Raji (cell line): Measurements from ENCODE around the gene SCPEP1.

Experiments
- POLR2A ChIP-seq: IDR thresholded peaks from 2 replicates; pipeline ENCODE4 v1.6.1; 2011; ENCODE audit warnings: low read depth, low read length, control low read depth; ENCODE audit not compliant: insufficient read depth

Gene SCPEP1

DNA sequence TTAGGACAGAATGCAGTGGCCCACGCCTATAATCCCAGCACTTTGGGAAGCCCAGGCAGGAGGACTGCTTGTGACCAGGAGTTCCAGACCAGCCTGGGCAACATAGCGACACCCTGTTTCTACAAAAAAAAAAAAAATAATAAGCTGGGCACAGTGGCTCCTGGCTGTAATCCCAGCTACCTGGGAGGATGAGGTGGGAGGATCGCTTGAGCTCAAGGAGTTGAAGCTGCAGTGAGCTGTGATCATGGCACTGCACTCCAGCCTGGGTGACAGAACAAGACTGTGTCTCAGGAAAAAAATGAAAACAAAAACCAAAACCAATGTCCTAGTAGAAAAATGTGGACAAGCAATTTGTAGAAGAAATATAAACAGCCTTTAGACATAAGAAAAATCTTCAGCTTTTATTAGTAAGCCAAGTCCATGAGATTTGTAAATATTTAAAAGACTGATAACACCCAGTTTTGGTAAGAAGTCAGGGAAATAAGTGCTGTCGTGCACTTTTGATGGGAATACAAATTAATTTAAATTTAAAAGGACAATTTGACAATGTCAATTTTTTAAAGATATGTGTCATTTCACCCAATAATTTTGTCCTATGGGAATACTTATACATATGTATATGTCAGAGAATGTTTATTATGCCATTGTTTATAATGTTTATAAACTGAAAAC lies 11.1 kb downstream of the SCPEP1 start:
- TF ChIP-seq POLR2A = no peak

DNA sequence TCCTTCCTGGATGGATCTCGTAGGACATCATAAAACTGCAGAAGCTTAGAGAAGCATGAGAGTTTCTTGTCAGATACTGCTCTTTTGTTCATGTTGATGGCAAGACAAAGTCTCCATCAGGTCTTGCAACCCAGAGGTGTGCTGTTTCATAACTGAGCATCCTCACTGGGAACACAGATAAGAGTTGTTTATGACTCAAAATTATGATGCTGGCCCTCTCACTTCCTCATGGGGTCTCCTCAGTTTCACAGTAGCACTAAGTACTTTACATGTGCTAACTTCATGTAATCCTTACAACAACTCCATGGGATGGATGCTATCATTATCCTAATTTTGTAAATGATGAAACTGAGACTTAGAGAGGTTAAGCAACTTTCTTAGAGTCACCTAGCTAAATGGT lies 14.4 kb downstream of the SCPEP1 start:
- TF ChIP-seq POLR2A = no peak

DNA sequence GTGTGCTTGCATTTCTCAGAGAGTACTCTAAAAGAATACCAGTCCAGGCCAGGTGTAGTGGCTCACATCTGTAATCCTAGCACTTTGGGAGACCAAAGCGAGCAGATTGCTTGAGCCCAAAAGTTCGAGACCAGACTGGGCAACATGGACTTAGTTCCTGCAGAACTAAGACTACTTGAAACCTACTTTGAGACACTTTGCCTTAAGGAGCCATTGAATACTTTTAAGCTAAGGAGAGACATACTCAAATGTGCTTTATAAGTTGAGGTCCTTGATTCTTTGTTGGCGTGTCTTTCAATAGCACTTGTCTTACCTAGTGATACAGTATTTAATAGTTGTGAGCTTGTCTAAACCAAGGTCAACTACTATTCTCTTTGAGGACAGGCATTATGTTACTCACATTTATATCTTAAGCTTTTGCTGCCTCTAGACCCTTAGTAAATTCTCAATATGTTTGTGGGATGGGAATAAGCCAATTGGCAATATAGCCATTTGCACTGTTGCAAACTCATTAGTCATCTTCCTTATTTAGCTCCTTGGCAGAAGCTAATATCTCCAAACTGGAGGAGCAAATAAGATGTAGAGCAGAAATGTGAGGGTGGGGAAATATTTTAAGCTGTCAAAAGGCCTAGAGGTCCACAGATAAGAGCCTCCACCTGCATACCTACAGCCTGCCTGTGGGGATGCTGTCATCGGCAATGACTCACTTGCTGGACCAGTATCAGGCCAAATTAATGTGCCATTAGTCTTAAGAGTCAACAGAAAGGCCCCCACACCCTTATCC lies 16.3 kb downstream of the SCPEP1 start:
- no peak for TF ChIP-seq POLR2A

DNA sequence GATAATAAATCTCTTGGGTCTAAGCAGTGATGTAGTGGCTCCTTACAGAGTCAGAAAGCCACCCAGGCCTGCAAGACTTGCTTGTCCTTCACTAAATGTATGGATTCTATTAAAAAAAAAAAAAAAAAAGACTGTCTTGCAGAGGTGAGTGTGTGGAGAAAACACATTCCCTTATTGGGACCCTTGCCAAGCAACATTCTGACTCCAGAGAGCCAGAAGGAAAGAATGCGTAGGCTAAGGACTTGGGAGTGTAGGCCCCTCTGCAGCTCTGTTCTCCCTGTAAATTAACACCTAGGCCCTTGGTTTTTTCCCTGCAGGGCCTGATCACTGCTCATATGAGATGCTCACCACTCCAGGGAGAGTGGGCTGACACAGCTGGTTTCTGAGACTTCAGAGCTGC lies 17.8 kb downstream of the SCPEP1 start:
- no peak for TF ChIP-seq POLR2A

DNA sequence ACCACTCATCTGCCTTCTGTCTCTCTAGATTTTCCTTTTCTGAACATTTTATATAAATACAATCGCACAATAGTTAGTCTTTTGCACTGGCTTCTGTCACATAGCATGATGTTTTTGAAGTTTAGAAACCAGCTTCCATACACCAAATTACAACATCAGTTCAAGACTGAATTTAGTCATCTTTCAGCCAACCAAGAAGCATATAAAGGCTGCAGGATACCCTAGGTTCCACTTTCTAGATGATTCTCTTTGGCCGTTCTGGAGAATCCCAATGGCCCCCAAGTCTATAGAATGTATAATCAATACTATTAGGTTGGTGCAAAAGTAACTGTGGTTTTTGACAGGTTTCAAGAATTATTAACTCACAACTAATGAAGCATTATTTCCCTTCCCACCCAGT lies 19.4 kb downstream of the SCPEP1 start:
- no peak for TF ChIP-seq POLR2A

DNA sequence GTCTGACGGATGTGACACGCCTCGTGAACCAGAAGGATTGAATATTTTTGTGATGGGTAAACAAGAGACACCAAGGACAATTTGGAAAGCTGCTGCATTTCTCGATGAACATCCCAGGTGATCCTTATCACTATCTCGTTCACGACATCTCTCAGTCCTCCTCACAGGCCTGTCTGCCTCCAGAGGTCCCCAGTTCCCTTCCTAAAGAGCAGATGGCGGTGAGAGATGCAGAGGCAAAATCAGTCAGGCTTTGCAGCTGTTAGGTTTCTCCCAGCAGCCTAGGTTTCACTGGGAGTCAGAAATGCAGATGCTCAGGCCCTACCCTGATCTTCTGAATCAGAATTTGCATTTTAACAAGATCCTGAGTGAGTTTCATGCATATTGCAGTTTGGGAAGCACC lies 23.6 kb downstream of the SCPEP1 start:
- no peak for TF ChIP-seq POLR2A

DNA sequence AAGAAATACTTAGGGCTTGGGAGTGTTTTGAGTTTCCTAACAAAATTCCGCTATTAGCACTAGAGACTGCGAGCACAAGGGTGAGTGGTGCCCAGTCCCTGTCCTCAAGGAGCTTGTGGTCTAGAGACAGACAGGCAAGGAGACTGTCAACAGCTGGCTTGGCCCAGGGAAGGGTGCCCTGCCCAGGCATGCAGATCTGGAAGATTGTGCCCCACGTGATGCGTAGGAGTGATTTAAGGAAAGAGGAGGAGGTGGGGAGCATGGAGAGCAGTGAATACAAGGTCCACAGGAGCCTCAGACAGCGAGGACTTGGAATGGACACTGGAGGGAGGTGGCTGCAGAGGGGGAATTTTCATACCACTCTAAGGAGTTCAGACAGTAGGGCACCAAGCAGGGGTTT lies 25.0 kb downstream of the SCPEP1 start:
- no peak for TF ChIP-seq POLR2A

DNA sequence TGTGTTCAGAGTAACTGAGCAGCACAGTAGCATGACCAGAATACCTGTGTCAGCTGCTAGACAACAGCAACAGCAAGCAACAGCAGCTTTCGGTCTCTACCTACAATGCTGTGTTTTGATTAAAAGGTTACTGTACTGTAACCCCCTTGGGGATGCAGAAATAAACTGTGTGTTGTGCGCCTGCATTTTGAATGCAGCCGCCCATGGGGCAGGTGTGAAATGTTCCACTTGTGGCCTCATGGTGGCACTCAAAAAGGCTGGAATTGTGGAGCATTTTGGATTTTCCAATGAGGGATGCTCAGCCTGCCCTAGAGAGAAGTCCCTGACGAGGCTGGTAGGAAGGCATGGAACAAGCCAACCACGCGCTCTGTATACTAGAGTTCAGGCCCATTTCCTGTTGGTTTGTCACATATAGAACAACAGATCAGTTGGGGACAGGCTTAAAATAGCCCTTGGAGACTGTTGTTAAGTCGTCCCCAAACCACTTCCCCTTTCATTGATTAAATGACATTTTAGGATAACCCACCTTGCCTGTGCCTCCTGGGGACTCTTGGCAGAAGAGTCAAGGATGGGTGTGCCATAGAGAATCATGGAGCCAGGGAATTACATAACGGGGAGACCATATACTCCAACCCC lies 27.1 kb downstream of the SCPEP1 start:
- peak; percentile 42; the same call in 1 of the 2 replicates for TF ChIP-seq POLR2A

DNA sequence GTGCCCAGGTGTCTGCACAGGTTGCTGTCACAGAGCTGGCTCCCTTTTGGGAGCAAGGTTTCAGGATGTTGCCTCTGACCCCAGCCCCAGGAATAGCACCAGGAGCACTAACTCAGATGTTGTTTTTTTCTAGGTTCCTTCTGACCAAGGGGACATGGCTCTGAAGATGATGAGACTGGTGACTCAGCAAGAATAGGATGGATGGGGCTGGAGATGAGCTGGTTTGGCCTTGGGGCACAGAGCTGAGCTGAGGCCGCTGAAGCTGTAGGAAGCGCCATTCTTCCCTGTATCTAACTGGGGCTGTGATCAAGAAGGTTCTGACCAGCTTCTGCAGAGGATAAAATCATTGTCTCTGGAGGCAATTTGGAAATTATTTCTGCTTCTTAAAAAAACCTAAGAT lies 28.1 kb downstream of the SCPEP1 start:
- no peak for TF ChIP-seq POLR2A

DNA sequence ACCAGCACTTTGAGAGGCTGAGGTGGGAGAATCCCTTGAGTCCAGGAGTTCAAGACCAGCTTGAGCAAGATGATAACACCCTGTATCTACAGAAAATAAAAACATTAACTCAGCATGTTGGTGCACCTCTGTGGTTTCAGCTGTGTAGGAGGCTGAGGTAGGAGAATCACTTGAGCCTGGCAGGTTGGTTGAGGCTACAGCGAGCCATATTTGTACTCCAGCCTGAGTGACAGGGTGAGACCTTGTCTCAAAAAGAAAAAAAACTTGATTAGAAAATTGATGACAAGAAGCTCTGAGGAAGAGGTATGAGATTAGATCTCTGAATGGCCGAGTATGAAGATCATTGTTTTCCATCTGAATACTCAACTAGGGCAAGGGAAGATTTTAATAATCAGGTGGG lies 31.0 kb downstream of the SCPEP1 start:
- TF ChIP-seq POLR2A = no peak

DNA sequence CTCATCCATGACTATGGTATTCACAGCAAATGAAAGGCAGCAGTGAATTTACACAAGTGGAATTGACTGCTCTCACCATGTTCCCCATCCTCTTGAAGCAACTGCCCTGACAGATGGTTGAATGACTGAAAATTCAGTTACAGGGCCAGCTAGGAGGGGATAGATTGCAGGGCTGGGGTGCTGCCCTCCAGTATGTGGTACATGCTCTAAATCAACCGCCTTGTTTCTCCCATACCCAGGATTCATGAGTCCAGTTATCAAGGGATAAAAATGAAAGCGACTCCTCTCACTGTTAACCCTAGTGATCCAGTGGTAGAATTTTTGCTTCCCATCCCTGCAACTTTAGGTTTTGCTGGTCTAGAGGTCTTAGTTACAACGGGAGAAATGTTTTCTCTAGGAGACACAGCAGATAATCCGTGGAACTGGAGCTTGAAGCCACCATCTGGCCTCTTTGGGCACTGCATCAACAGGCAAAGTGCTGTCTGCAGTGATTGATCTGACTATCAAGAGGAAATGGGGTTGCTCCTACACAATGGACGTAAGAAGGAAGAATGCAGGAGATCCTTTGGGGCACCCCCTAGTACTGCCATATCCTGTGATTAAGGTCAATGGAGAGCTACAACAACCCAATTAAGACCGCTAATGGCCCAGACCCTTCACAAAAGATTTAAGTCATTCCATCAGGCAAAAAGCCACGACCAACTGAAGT lies 32.0 kb downstream of the SCPEP1 start:
- no peak for TF ChIP-seq POLR2A

DNA sequence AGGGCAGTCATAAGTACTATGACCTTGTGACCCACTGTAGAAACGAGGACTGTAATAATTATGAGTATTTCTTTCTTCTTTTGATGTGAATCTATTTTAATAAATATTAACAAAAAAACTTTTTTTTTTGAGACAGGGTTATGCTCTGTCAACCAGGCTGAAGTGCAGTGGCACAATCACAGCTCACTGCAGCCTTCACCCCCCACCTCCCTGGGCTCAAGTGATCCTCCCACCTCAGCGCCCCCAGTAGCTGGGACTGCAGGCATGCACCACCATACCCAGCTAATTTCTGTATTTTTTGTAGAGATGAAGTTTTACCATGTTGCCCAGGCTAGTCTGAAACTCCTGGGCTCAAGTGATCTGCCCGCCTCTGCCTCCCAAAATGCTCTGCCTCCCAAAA lies 32.6 kb downstream of the SCPEP1 start:
- no peak for TF ChIP-seq POLR2A

DNA sequence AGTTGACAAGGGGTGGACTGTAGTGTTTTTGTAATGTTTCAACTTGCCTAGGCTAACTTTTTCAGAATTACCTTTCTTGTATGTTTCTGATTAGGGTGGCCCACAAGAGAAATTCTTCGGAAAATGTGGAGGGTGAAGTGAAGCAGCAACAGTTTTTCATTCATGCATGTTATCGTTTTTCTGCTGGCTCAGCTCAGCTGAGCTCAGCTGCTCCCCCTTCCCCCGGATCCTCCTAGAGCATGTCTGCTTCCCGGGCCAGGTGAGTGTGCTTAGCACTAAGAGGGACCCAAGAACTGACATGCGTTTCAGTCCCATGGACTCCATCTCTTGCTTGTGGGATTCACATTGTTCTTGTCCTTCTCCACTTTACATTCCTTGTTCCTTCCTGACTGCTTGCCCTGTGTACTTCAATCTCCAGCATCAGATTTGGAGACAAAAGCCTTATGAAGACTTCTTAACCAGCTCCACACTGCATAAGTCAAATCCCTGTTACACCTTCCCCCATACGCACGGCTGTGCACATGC lies 33.6 kb downstream of the SCPEP1 start:
- TF ChIP-seq POLR2A = no peak

DNA sequence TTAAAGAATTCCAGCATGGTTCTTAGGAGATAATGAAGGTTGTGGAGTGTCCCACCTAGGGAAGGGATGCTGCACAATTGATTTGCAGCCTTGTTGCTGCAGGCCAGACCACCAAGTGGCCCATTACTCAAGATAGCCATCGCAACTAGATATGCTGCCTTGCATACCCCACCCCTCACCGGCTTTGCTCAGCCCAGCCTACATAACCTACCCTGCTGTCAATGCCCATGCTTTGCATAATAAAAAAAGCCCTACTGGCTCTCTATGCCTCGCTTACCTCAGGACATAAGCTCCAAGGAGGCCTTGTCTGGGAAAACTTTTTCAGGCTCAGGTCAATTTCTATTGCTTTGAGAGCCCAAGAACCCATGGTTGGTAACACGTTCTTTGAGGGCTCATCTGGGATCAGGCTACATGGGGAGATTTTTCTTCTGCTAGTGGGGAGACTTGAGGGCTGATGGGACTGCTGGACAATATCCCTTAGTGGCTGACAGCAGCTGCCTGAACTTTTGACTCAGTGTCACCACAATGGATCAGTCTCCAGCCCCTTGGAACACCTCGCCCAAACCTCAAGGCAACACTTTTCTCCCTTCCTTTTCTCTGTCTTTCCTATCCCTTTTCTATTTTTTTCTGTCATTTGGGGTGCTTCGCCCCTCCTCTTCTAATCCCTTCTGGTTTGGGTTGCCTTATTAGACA lies 38.3 kb downstream of the SCPEP1 start:
- no peak for TF ChIP-seq POLR2A

DNA sequence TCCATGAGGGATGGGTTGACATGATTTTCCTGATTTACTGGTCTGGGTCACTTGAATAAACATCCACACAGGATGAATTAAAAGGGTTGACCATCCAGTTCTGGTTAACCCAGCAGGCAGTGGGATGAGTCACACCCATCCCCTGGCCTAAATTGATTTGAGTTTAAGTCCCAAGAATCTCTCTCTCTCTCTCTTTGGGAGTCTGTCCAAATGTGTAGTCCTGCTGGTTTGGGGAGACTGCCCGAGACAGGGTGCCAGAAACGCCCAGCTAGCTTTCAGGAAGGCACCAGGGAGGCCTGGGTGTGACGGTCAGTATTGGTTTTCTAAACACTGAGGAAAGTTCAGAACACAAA lies 38.8 kb downstream of the SCPEP1 start:
- no peak for TF ChIP-seq POLR2A
